Liver (tissue), 3 donors: ENCODE measurements around the gene WDR86.

Experiments
- CTCF ChIP-seq: fragments of 150-350 bp; IDR thresholded peaks from 2 replicates; pipeline ENCODE4 v1.5.1; 2017; ENCODE audit warnings: improper control_type of control experiment, low read depth, low read length; ENCODE audit not compliant: missing input control
- EGR1 ChIP-seq, 2 donors: IDR thresholded peaks; 2 replicates each; pipeline ENCODE4 v1.6.1; 2016 to 2018; ENCODE audit warnings: antibody characterized with exemption in 2 of 2, low read depth in 2 of 2
- GABPA ChIP-seq, 2 donors: IDR thresholded peaks in 1 of 2; conservative IDR thresholded peaks in 1 of 2; 2 replicates each; pipeline ENCODE4 v1.6.1; 2016; ENCODE audit warnings: antibody characterized with exemption in 2 of 2, mild to moderate bottlenecking in 1 of 2, moderate library complexity in 1 of 2
- HNF4A ChIP-seq, 2 donors: conservative IDR thresholded peaks; 2 replicates each; pipeline ENCODE4 v1.6.1; 2016; ENCODE audit warnings: antibody characterized with exemption in 2 of 2, mild to moderate bottlenecking in 2 of 2
- HNF4G ChIP-seq: IDR thresholded peaks from 2 replicates; pipeline ENCODE4 v1.6.1; 2016; ENCODE audit warnings: antibody characterized with exemption
- MAX ChIP-seq: IDR thresholded peaks from 2 replicates; pipeline ENCODE4 v1.6.1; 2016; ENCODE audit warnings: antibody characterized with exemption
- RXRA ChIP-seq, 2 donors: IDR thresholded peaks; 2 replicates each; pipeline ENCODE4 v1.6.1; 2017 to 2018; ENCODE audit warnings: antibody characterized with exemption in 2 of 2, mild to moderate bottlenecking in 1 of 2
- SP1 ChIP-seq: IDR thresholded peaks from 2 replicates; pipeline ENCODE4 v1.6.1; 2018; ENCODE audit warnings: antibody characterized with exemption, mild to moderate bottlenecking
- TAF1 ChIP-seq: conservative IDR thresholded peaks from 2 replicates; pipeline ENCODE4 v1.6.1; 2016; ENCODE audit warnings: antibody characterized with exemption, mild to moderate bottlenecking
- TF ChIP-seq, protein P1 (sequence below): IDR thresholded peaks from 2 replicates; pipeline ENCODE4 v1.6.1; 2016; ENCODE audit warnings: antibody characterized with exemption, mild to moderate bottlenecking
- donor health status: healthy.
- donor health status: healthy.

- no peak for TF ChIP-seq CTCF
- no peak for TF ChIP-seq RXRA (IDR thresholded peaks at IDR 0.05)
- TF ChIP-seq HNF4G, result no peak
- TF ChIP-seq, protein P1, sequence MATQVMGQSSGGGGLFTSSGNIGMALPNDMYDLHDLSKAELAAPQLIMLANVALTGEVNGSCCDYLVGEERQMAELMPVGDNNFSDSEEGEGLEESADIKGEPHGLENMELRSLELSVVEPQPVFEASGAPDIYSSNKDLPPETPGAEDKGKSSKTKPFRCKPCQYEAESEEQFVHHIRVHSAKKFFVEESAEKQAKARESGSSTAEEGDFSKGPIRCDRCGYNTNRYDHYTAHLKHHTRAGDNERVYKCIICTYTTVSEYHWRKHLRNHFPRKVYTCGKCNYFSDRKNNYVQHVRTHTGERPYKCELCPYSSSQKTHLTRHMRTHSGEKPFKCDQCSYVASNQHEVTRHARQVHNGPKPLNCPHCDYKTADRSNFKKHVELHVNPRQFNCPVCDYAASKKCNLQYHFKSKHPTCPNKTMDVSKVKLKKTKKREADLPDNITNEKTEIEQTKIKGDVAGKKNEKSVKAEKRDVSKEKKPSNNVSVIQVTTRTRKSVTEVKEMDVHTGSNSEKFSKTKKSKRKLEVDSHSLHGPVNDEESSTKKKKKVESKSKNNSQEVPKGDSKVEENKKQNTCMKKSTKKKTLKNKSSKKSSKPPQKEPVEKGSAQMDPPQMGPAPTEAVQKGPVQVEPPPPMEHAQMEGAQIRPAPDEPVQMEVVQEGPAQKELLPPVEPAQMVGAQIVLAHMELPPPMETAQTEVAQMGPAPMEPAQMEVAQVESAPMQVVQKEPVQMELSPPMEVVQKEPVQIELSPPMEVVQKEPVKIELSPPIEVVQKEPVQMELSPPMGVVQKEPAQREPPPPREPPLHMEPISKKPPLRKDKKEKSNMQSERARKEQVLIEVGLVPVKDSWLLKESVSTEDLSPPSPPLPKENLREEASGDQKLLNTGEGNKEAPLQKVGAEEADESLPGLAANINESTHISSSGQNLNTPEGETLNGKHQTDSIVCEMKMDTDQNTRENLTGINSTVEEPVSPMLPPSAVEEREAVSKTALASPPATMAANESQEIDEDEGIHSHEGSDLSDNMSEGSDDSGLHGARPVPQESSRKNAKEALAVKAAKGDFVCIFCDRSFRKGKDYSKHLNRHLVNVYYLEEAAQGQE, result no peak
- TF ChIP-seq EGR1 (IDR thresholded peaks at IDR 0.05; ENCODE audit: low read depth in 2 of 2), result no peak
- TF ChIP-seq GABPA (IDR thresholded peaks at IDR 0.05 in 1 of 2, conservative IDR thresholded peaks at IDR 0.05 in 1 of 2), result peak in 1 of 2 donors; percentile 21
- no peak for TF ChIP-seq MAX
- TF ChIP-seq SP1, result no peak
- no peak for TF ChIP-seq HNF4A (conservative IDR thresholded peaks at IDR 0.05)
- TF ChIP-seq TAF1, result no peak
These were observed 43.0 kb downstream of the WDR86 start for GRCh38 chr7:151366880-151367222.
